Measurements from ENCODE around the gene NCOA5.

NCOA5 gene

DNA sequence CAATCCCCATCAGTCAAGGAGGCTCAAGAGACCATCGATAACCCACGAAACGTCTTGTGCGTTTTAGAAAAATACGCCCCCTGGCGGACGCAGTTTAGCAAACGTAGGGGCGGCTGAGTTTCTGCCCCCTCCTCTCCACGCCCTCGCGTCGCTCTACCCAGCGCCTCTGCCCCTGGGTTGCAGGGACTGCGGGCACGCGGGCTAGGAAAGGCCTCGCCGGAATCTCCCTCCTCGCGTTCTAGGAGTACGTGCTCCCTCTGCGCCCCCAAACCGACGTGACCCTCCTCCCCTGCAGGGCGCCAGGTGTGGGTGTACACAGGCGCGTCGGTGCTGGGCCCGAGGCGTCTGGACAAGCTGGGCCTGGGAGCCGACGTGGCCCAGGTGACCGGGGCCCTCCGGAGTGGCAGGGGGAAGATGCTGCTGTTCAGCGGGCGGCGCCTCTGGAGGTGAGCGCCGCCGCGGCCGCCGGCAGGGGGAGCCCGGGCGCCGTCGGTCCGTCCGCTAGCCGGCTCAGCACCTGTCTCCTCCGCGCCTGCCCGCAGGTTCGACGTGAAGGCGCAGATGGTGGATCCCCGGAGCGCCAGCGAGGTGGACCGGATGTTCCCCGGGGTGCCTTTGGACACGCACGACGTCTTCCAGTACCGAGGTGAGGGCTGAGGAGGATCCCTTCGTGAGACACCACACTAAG is 75.8 kb downstream of the NCOA5 start (continued):
- TF ChIP-seq ZNF660 (tag by site-specific recombination; IDR thresholded peaks at IDR 0.05) (no peak), ZNF768 (tag by site-specific recombination; IDR thresholded peaks at IDR 0.05) (no peak), ZBTB21 (tag by site-specific recombination; IDR thresholded peaks at IDR 0.05) (no peak), ZNF10 (tag by site-specific recombination; IDR thresholded peaks at IDR 0.05) (peak; percentile 53; the same call in 1 of the 2 replicates), FEZF1 (tag by site-specific recombination; IDR thresholded peaks at IDR 0.05) (no peak), ZNF221 (tag by site-specific recombination; IDR thresholded peaks at IDR 0.05; ENCODE audit: borderline replicate concordance) (no peak), SP7 (tag by site-specific recombination; IDR thresholded peaks at IDR 0.05) (peak; percentile 55), ZBTB17 (tag by site-specific recombination; IDR thresholded peaks at IDR 0.05) (peak; percentile 93), EGR2 (tag by site-specific recombination; IDR thresholded peaks at IDR 0.05; ENCODE audit: low read depth) (peak; percentile 87), TCF7L2 (IDR thresholded peaks at IDR 0.05; ENCODE audit: borderline replicate concordance, low read depth, low read length) (no peak), ZFP69B (tag by site-specific recombination; IDR thresholded peaks at IDR 0.05) (peak; percentile 81; the same call in 1 of the 2 replicates), ZNF530 (tag by site-specific recombination; IDR thresholded peaks at IDR 0.05; ENCODE audit: low read depth) (no peak), ZBTB44 (tag by site-specific recombination; IDR thresholded peaks at IDR 0.05) (no peak), ZNF24 (tag by site-specific recombination; IDR thresholded peaks at IDR 0.05) (0 out of 2 replicates have a peak, but pooled peaks have one; percentile 54), ZNF704 (tag by site-specific recombination; IDR thresholded peaks at IDR 0.05) (no peak), ZNF596 (tag by site-specific recombination; IDR thresholded peaks at IDR 0.05) (no peak; the same call in 1 of the 2 replicates), ZFP37 (tag by site-specific recombination; IDR thresholded peaks at IDR 0.05) (peak; percentile 77; the same call in 1 of the 2 replicates), ZNF16 (tag by site-specific recombination; IDR thresholded peaks at IDR 0.05; ENCODE audit: low read depth) (no peak), ZNF658 (tag by site-specific recombination; IDR thresholded peaks at IDR 0.05) (no peak), IKZF3 (tag by site-specific recombination; IDR thresholded peaks at IDR 0.05) (no peak), KLF1 (tag by site-specific recombination; IDR thresholded peaks at IDR 0.05) (peak; percentile 50), ZNF677 (tag by site-specific recombination; IDR thresholded peaks at IDR 0.05) (no peak), HOXA7 (CRISPR knock-in tag; IDR thresholded peaks at IDR 0.05; ENCODE audit: borderline replicate concordance) (no peak), ZNF239 (tag by site-specific recombination; IDR thresholded peaks at IDR 0.05) (no peak), ZNF133 (tag by site-specific recombination; IDR thresholded peaks at IDR 0.05) (no peak), ZNF175 (tag by site-specific recombination; IDR thresholded peaks at IDR 0.05) (no peak), ZNF837 (tag by site-specific recombination; IDR thresholded peaks at IDR 0.05) (no peak), CTCF (tag by site-specific recombination; IDR thresholded peaks at IDR 0.05) (peak; percentile 79; the same call in 1 of the 2 replicates), ZNF214 (tag by site-specific recombination; IDR thresholded peaks at IDR 0.05; ENCODE audit: borderline replicate concordance) (no peak), ZNF248 (tag by site-specific recombination; IDR thresholded peaks at IDR 0.05) (no peak), KLF8 (tag by site-specific recombination; IDR thresholded peaks at IDR 0.05) (peak; percentile 78), GLIS2 (tag by site-specific recombination; IDR thresholded peaks at IDR 0.05) (peak; percentile 72)
- TF ChIP-seq, protein P1, sequence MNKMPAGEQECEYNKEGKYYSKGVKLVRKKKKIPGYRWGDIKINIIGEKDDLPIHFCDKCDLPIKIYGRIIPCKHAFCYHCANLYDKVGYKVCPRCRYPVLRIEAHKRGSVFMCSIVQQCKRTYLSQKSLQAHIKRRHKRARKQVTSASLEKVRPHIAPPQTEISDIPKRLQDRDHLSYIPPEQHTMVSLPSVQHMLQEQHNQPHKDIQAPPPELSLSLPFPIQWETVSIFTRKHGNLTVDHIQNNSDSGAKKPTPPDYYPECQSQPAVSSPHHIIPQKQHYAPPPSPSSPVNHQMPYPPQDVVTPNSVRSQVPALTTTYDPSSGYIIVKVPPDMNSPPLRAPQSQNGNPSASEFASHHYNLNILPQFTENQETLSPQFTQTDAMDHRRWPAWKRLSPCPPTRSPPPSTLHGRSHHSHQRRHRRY (tag by site-specific recombination; IDR thresholded peaks at IDR 0.05), result no peak
- TF ChIP-seq, protein P2, sequence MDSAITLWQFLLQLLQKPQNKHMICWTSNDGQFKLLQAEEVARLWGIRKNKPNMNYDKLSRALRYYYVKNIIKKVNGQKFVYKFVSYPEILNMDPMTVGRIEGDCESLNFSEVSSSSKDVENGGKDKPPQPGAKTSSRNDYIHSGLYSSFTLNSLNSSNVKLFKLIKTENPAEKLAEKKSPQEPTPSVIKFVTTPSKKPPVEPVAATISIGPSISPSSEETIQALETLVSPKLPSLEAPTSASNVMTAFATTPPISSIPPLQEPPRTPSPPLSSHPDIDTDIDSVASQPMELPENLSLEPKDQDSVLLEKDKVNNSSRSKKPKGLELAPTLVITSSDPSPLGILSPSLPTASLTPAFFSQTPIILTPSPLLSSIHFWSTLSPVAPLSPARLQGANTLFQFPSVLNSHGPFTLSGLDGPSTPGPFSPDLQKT (IDR thresholded peaks at IDR 0.05; ENCODE audit: borderline replicate concordance, low read depth, low read length), result no peak

Measured in HEK293 (cell line).